EL (cell line): ENCODE data around the gene TRAF5.
"Not testable (repeated sequence)": the region's sequence is repeated elsewhere in the genome, so short reads cannot be mapped to it uniquely, and the experiment has no call there.

Source experiments
- DNase-seq: peaks from one replicate; pipeline ENCODE4 v3.0.0-alpha.2; 2016

The TRAF5 gene, protein sequence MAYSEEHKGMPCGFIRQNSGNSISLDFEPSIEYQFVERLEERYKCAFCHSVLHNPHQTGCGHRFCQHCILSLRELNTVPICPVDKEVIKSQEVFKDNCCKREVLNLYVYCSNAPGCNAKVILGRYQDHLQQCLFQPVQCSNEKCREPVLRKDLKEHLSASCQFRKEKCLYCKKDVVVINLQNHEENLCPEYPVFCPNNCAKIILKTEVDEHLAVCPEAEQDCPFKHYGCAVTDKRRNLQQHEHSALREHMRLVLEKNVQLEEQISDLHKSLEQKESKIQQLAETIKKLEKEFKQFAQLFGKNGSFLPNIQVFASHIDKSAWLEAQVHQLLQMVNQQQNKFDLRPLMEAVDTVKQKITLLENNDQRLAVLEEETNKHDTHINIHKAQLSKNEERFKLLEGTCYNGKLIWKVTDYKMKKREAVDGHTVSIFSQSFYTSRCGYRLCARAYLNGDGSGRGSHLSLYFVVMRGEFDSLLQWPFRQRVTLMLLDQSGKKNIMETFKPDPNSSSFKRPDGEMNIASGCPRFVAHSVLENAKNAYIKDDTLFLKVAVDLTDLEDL

DNA sequence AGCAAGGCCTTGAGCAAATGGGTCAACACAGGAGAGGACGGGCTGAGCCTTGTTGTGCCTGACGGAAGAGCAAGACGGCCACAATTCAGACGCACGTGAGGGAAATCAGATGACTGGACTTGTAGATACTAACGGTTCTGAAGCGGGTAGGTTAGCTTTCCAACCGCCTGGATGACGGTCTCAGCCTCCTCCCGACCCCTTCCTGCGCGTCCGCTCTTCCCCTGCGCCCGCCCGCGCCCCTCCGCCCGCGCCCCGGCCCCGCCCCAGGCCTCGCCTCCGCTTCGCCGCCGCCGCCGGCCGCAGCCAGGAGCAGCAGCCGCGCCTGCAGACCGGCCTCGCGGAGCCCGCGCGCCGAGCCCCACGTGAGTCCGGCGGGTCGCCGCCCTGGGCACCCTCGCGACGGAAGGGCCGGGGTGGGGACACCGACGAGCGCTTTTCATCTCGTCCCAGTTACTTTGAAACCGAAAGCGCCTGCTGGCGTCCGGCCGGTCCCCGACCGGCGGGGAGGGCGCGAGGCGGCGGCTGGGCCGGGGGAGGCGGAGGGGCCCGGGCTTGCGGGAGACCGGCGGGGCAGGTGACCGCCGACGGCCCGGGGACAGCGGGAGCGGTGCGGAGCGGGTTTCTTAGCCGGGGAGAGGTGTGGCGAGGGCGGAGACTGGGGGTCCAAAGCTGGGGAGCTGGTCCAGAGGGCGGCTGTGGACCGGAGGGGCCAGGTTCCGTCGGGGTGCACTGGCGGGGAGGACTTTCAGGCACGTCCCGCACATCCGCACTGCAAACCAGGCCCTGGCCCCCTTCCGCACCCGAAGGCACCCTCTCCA lies at the start of gene TRAF5:
Gene TRAF5 (plus strand): TSS at position 306 of the 818 bp plus-strand sequence. CDS start 26,407 bp downstream, outside the sequence.
- DNase-seq: peak; percentile 63

DNA sequence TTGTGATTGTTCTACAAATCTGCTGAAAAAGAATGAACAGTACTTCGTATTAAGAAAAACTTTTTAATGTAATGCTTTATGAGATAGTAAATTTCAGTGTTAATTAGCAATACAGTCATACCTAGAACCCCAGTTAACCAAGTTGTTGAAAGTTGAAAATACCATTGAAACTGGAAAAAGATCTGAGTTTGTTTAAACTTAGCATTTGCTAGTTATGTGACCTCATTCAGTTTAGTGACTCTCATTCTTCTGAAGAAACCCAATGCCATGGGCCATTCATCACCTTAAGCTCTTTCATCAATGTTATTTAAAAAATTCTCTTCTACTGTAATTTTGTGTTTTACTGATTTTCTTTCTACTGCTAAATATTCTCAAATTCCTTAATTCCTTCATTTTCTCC lies 47.3 kb upstream of the TRAF5 start:
- no peak for DNase-seq

DNA sequence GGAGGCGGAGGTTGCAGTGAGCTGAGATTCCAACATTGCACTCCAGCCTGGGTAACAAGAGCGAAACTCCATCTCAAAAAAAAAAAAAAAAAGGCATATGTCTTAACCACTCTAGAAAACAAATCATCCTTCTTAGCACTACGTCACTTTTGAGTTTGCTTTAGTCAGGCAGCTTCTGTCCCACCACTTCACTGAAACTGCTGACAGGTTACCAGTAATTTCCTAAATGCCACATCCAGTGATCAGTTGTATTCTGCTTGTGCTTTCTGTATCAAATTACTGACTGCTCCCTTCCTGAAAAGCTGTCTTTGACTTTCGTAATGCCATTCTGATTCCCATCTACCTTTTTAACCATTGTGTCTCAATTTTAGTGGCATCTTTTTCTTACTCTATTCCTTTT lies 45.7 kb upstream of the TRAF5 start:
- no peak for DNase-seq

DNA sequence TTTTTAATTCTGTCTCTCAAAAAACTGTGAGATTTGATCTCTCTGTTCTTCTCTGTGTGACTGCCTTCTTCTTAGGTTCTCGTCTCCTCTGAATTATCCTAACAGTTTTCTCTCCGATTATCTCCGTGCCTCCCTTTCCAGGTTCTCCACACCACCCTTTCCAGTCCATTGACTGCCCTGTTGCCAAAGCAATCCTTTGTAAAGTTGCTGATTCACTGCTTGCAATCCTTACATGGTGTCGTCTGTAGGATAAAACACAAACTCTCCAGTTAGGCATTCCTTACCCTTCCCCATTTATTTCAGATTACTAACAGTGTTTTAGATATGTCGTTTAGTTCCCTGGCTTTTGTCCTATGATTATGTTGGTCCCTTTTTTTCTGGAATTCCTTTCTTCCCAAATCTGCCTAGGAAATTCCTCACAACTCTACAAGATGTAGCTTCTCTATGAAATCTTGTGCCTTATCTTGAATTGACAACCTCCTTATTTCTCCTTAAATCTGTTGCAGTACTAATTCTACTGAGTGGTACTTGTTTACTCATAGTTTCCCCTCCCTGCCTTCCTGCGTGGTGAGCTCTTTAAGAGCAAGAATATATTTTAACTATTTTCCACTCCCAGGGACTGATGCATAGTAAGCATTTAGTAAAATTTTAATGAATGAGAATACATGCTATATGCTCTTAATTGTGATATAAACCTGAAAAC lies 45.2 kb upstream of the TRAF5 start:
- no peak for DNase-seq

DNA sequence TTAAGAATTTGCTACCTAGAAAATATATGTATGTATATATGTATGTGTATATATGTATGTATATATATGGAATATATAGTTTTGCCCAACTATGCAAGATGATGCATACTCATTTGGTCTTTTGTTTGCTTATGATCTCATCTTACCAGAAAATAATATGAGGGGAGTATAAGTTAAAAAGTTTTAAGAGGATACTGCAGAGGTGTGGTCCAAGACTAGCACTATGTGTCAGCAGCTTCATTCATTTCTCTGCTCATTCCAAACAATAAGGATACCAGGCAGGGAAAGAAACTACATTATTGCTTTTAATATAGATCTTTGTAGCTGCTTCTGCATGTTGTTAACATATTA lies 44.6 kb upstream of the TRAF5 start:
- DNase-seq: no peak

DNA sequence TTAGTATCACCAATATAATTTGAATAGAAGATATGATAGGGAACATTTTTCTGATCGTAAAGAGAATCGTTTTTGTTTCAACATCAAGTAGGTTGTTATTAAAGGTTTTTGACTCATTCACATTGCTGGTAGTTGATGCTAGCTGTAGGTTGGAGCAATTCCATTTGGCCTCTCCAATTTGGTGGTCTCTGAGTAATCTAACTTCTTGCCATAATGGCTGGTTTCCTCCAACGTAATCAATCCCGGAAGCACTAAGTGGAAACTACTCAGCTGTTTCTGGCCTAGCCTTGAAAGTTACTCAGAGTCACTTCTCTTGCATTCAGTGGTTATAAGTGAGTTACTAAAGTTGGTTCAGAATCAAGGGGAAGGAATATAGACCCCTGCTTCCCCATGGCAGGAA lies 41.4 kb upstream of the TRAF5 start:
- peak; percentile 4 for DNase-seq

DNA sequence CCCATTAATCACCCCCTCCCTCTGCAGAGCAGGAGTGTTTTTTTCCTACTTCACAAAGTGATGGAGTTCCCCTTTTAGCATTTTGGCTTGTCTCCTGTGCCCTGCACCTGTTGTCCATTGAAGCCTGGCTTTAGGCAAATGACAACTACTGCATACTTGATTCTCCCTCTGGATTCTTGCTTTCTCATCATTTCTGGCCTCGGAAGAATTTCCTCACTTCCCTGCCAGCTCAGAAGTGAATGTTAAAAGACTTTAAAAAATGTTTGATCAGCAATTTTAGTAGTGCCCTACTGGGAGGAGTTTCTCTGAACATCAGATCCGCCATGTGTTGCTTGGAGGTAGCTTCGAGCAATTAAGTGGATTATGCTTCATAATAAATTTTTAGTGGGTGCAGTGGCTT lies 39.4 kb upstream of the TRAF5 start:
- DNase-seq: no peak

DNA sequence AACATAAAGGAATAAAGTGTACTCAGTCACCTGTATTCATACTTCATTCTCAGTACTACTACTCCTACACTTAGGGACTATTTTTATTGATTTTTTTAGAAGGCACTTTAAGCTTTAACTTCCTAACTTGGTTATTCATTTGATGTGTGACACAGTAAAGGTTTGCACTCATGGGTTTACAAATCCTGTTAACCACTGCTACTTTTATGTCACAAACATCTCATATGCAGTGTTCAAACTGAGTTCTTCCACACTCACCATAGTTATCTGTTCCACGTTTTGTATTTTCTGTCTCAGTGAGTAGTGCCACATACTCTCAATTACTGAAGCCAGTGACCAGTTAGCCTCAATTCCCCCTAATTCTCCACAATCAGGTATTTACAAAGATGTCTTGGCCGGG lies 34.2 kb upstream of the TRAF5 start:
- DNase-seq: no peak

DNA sequence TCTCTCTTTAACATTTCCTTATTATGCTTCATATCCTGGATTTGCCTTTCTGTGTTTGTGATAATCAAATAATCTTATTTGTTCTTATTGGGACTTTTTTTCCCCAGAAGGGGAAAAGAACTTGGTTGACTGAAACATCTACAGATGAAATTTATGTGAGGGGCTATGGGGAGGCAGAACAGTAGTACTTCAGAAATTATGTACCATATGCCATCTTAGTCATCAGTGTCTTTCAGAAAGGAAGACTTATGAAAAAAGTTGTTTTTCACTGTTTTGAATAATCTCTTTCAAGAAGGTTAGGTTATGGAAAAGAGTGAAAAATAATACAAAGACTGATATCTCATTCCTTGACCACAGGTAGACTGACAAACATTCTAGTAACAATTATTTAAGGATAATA lies 30.2 kb upstream of the TRAF5 start:
- no peak for DNase-seq

DNA sequence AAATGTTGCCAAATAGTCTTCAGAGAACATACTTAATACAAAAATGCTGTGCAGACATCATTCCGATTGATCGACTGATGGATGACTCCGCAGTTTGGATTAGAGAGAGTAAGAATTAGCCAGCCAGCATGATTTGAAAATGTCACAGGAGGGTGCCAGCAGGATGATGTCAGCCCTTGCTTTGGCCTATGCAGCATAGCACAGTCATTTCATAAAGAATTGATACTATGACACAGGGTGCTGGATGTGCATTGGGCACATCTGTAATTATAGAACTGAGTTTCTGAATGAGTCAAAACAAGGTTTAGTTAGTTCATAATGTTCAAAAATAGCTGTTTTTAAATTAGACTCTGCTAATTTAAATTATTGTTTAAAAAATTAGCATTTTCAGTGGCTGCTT lies 21.6 kb upstream of the TRAF5 start:
- peak; percentile 51 for DNase-seq

DNA sequence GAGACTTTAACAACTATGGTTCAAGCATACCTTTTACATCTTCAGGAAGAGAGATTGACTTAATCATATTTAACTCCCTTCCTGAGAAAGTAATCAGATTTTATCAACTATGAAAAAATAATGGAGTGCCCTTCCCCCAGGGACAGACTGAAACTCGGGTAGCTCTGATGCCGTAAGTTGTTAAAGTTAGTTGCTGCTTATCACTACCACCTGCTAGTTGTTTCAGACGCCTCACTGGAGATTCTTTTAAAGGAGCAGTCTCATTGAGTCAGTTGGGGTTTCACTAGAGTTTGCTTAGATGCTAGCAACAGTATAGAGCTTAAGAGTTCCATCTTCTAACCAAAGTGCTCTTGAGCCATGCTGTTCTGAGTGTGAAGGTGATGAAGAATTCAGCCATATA lies 17.0 kb upstream of the TRAF5 start:
- no peak for DNase-seq

DNA sequence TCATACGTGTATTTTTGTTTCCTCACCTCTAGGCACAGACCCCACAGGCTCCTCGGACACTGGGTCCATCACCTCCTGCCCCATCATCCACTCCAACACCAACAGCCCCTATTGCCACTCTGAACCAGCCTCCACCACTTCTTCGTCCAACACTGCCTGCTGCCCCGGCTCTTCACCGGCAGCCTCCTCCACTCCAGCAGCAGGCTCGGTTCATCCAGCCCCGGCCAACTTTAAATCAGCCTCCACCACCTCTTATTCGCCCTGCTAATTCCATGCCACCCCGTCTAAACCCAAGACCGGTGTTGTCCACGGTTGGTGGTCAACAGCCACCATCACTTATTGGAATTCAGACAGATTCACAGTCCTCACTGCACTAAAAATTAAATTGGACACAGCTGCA lies 13.2 kb upstream of the TRAF5 start:
- no peak for DNase-seq

DNA sequence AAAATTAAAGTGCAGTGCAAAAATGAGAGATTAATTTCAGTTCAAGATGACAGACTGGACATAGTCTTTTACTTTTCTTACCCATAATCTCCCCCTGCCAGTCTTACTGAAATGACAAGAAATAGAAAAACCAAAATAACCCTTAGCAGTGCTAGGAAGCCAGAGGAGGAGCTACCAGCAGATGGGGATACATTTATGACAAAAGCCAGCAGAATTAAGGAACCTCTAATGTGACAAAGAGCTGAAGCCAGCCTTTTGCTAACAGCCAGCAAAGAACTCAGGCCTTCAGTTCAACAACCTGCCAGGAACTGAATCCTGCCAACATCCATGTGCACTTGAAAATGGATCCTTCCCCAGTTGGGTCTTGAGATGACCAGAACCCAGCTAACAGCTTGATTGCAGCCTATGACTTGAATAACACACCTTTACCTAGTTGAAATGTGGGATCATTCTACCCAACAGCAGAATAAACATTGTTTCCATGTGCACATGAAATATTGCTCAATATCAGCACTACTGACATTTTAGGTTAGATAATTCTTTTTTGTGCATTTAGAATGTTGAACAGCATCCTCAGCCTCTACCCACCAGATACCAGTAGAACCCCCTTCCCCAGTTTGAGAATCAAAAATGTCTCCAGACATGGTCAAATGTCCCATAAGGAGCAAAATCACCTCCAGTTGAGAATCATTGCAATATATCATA lies 7.9 kb upstream of the TRAF5 start:
- DNase-seq: no peak

DNA sequence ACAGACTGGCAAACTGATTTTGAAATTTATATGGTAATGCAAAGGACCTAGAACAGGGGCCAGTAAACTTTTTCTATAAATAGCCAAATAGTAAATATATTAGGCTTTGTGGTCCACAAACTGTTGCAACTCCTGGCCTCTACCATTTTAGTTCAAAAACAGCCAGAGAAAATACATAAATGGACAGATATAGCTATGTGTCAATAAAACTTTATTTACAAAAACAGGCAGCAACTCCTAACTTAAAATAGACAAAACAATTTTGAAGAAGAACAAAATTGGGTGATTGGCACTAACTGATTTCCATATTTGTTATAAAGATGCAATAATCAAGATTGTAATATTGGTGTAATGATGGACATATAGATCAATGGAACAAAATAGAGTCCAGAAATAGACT lies 6.7 kb upstream of the TRAF5 start:
- no peak for DNase-seq

DNA sequence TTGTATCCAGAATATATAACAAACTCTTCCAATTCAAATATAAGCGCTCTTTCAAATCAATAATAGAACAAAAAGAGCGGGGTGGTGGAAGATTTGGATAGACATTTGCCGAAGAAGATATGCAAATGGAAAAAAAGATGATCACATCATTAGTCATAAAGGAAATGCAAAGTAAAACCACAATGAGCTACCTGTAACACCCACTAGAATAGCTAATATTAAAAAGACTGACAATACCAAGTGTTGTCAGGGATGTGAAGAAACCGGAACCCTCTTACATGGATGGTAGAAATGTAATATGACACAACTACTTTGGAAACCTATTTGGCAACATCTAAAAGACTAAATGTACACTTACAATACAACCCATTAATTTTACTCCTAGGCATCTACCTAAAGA lies 5.7 kb upstream of the TRAF5 start:
- no peak for DNase-seq

DNA sequence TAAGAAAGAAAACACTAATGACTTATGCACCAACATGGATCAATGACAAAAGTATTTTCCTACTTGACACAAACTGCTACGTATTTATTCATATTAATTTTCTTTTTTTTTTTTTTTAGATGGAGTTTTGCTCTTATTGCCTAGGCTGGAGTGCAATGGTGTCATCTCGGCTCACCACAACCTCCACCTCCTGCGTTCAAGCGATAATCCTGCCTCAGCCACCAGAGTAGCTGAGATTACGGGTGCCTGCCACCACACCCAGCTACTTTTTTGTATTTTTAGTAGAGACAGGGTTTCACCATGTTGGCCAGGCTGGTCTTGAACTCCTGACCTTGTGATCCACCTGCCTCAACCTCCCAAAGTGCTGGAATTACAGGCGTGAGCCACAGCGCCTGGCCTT lies 5.0 kb upstream of the TRAF5 start:
- not testable (repeated sequence) for DNase-seq

DNA sequence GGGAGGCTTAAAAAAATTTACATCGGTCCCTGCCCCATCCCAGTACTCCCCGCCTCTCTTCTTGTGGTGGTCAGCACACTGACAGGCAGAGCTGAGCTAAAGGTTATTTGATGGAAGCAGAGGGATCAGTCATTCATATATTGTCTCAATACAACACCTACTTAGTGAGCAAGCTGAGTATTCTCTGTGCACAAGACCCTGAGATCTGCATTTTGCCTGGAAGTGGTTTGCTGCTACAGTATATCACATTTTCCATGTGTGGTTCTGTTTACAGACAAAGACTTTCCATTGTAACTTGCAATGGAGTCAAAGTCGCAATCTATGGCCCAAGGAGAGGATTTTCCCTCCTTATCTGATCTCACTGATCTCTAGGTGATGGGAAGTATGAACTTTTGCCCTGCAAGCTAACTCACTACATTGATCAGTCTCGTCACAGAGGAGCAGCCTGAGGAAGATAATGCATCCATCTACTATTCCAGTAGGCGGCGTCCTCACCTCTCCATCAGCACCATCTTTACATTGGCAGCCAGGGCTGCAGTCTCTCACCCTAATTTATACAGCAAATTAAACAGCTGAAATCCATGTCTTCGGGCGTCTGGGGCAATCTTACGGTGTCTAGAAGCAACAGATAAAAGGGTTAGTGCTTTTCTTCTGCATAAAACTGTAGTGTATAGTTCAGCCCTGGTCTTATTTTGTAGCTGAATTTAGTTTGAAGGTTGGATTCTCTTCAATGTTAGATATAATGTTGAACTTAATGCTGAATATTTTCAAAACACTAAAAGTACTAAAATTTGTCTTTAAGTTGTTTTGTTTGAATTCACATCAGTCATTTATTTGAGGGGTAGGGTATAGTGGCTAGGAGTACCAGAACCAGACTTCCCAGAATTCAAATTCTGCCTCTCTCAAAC lies 3.2 kb upstream of the TRAF5 start:
- DNase-seq: peak; percentile 62

DNA sequence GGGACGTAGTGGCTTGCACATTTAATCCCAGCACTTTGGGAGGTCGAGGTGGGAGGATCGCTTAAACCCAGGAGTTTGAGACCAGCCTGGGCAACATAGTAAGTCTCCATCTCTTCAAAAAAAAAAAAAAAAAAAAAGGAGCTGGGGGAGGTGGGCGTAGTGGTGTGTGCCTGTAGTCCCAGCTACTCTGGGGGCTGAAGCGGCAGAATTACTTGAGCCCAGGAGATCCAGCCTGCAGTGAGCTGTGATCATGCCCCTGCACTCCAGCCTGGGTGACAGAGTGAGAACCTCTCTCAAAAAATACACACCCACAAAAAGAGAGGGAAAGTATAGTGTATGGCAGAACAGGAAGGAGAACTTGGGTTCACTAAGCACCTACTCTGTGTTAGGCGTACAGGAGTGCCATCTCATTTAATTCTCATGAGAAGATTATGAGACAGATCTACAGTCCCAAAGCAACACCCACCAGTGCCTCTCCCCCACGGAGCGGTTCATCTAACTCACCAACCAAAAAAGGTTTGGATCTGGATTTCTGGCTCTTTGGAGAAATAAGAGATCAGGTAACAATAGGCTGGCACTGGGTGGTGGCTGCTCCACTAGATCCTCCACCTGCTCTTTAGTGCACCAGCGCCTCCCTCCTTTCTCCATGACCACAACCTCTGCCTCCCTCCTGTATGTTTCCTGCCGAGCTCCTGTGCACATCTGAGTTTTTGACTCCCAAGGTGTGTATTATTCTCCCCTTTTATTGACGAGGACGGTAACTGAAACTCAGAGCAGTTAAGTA lies 1.4 kb upstream of the TRAF5 start:
- DNase-seq: no peak

DNA sequence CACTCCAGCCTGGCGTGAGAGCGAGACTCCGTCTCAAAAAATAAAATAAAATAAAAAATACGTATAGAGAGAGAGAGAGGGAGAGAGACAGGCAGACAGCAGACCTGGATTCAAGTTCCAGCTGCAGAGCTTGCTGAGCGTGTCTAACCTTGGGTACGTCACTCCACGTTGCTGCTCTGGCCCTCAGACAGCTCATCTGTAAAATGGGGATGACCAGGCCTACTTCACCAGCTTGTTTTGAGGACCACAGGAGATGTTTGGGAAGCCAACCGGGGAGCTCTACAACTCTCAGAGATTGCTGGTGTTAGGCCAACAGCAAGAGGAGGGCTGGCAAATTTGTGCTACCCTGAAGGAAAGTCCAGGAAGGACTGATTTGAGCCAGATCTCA lies 499 bp upstream of the TRAF5 start:
- DNase-seq: no peak

DNA sequence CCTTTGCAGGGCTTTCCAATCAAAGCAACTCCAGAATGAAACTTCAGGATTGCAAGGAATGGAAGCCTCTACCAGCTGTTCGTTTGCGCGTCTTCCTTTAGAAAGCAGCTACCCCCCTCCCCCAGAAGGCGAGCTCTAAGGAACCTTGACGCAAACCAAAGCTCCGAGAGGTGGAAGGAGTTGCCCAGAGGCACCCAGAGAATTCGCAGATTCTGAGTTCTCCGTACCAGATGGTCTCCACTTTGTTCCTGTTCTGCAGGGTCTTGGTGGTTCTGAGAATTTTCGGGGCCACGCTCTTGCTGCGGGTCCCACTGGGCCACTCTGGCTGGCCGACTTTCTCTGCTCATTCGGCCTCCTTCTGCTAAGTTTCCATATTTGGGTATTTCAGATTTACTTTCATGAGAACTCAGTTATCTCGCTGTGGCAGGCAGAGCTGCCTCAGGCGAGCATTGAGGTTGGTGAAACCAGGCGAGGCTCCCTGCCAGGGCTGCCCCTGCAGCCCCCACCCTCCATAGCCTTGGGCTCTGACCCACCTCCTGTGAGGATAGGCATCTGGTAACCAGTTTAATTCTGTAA lies 801 bp downstream of the TRAF5 start:
- peak; percentile 67 for DNase-seq
